ENCODE data around the gene UNC5B.

The UNC5B gene

DNA sequence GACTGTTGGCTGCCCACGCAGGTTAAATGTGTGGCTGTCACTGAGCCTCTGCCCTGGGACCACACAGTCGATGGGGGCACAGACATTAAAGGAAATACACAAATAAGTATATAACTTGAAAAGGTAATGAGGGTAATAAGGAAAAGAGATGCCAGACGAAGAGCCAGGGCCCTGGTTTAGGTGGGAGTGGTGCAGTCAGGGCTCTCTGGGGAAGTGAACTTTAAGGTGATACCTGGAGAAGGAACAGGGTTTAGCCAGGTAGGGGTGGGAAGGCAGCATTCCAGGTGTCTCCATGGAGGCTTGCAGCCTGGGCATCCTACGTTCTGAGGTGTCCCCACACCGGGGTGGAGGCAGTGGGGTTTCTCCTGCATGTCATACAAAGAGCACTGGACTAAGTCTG lies 50.4 kb downstream of the UNC5B start:
- DNase-seq (ENCODE audit: insufficient read length, low spot score) (no peak), FAIRE-seq (no peak)
- no peak for TF ChIP-seq TAF1 (IDR thresholded peaks at IDR 0.05; ENCODE audit: low read depth, low read length)
- no peak for TF ChIP-seq SPI1 (IDR thresholded peaks at IDR 0.05; ENCODE audit: low read depth, low read length)
- no peak for TF ChIP-seq POLR2A (IDR thresholded peaks at IDR 0.05; ENCODE audit: low read depth, low read length)
- TF ChIP-seq PAX5 (IDR thresholded peaks at IDR 0.05; ENCODE audit: insufficient read depth, low read length, severe bottlenecking) = no peak
- TF ChIP-seq POLR2AphosphoS5 (IDR thresholded peaks at IDR 0.05; ENCODE audit: low read depth, low read length) = no peak
- TF ChIP-seq POU2F2 (IDR thresholded peaks at IDR 0.05; ENCODE audit: low read depth, low read length) = no peak

DNA sequence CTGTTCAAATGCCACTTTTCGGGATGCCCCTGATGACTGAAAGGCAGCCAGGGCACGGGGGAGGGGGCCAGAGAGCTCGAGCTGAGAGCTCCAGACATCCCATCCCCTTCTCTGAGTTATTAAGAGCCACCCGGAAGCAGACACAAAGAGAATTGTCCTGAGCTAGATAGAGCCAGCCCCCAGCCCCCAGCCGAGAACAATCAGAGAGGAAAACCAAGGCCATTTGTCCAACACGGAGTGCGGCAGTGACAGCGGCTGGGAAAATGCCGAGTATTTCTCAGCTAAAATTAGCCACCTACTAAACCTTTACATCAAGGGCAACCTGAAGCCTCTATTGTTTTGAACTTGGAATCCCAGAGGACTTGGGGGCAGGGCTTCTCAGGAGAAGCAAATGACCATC lies 51.0 kb downstream of the UNC5B start:
- FAIRE-seq = no peak
- no peak for TF ChIP-seq TAF1 (IDR thresholded peaks at IDR 0.05; ENCODE audit: low read depth, low read length)
- no peak for TF ChIP-seq SPI1 (IDR thresholded peaks at IDR 0.05; ENCODE audit: low read depth, low read length)
- no peak for TF ChIP-seq POU2F2 (IDR thresholded peaks at IDR 0.05; ENCODE audit: low read depth, low read length)
- no peak for TF ChIP-seq PAX5 (IDR thresholded peaks at IDR 0.05; ENCODE audit: insufficient read depth, low read length, severe bottlenecking)
- TF ChIP-seq POLR2AphosphoS5 (IDR thresholded peaks at IDR 0.05; ENCODE audit: low read depth, low read length) = no peak
- TF ChIP-seq POLR2A (IDR thresholded peaks at IDR 0.05; ENCODE audit: low read depth, low read length) = no peak
- no peak for DNase-seq (ENCODE audit: insufficient read length, low spot score)

DNA sequence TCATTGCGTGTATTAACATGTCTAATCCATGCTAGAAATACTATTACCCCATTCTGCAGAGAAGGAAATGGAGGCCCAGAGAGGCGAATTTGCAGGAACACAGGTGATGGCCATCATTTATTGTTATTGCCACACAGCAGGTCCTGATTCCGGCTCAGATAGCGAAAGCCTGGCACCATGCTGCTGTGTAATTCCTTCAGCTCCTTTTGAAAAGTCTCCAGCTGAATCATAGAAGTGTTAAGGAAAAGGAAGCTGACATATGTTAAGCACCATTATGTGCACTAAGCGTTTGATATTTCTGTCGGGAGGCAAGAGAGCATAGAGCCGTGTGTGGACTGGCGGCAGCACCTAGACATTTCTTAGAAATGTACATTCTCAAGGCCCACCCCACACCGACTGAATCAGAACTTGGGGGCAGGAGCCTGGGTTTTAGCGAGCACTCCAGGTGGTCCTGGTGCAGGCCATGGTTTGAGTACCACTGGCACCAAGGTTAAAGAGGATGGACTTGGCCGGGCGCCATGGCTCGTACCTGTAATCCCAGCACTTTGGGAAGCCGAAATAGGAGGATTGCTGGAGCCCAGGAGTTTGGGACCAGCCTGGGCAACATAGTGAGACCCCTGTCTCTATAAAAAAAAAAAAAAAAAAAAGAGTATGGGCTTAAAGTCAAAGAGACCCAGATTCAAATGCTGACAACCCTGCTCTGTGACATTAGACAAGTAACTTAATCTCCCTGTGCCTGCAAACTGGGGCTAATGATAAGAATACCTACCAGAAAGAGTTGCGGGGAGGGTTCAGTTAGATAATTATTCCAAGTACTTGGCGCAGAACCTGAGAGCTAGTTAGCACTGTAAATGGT lies 52.2 kb downstream of the UNC5B start:
- DNase-seq (ENCODE audit: insufficient read length, low spot score) (no peak), FAIRE-seq (no peak)
- no peak for TF ChIP-seq SPI1 (IDR thresholded peaks at IDR 0.05; ENCODE audit: low read depth, low read length)
- TF ChIP-seq POLR2A (IDR thresholded peaks at IDR 0.05; ENCODE audit: low read depth, low read length) = no peak
- no peak for TF ChIP-seq POU2F2 (IDR thresholded peaks at IDR 0.05; ENCODE audit: low read depth, low read length)
- no peak for TF ChIP-seq TAF1 (IDR thresholded peaks at IDR 0.05; ENCODE audit: low read depth, low read length)
- TF ChIP-seq PAX5 (IDR thresholded peaks at IDR 0.05; ENCODE audit: insufficient read depth, low read length, severe bottlenecking) = no peak
- TF ChIP-seq POLR2AphosphoS5 (IDR thresholded peaks at IDR 0.05; ENCODE audit: low read depth, low read length) = no peak

DNA sequence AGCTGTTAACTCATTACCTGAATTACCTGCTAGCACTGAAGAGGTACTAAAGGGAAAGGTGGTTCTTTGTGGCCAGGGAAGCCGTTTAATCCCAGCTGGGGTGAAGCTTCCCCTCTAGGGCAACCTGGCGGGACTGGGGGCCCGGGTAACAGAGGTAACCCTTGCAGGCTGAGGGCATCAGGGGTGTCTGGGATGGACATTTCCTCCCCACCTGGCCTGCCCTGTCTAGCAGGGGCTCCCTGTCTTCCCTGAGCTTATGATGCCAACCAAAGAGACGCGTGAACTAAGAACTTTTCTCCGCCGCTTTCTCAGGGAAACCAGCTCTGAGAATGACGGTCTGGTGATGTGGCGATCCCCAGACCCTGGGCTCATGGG lies 52.8 kb downstream of the UNC5B start:
- FAIRE-seq (no peak), DNase-seq (ENCODE audit: insufficient read length, low spot score) (no peak)
- TF ChIP-seq SPI1 (IDR thresholded peaks at IDR 0.05; ENCODE audit: low read depth, low read length) = no peak
- no peak for TF ChIP-seq POLR2A (IDR thresholded peaks at IDR 0.05; ENCODE audit: low read depth, low read length)
- no peak for TF ChIP-seq PAX5 (IDR thresholded peaks at IDR 0.05; ENCODE audit: insufficient read depth, low read length, severe bottlenecking)

- no peak for DNase-seq (ENCODE audit: insufficient read length, low spot score)
Observed at GRCh38 chr10:71265618-71266146, 53.3 kb downstream of the UNC5B start.

GRCh38 chr10:71266147-71266917 lies 54.0 kb downstream of the UNC5B start:
- TF ChIP-seq POLR2AphosphoS5 (IDR thresholded peaks at IDR 0.05; ENCODE audit: low read depth, low read length) (no peak), POU2F2 (IDR thresholded peaks at IDR 0.05; ENCODE audit: low read depth, low read length) (no peak), POLR2A (IDR thresholded peaks at IDR 0.05; ENCODE audit: low read depth, low read length) (no peak), SPI1 (IDR thresholded peaks at IDR 0.05; ENCODE audit: low read depth, low read length) (no peak), TAF1 (IDR thresholded peaks at IDR 0.05; ENCODE audit: low read depth, low read length) (no peak), PAX5 (IDR thresholded peaks at IDR 0.05; ENCODE audit: insufficient read depth, low read length, severe bottlenecking) (no peak)
- no peak for FAIRE-seq
- no peak for DNase-seq (ENCODE audit: insufficient read length, low spot score)

More at GRCh38 chr10:71265618-71266146, 53.3 kb downstream of the UNC5B start:
- FAIRE-seq = no peak
- no peak for TF ChIP-seq POLR2A (IDR thresholded peaks at IDR 0.05; ENCODE audit: low read depth, low read length)

- FAIRE-seq = no peak
- TF ChIP-seq POU2F2 (IDR thresholded peaks at IDR 0.05; ENCODE audit: low read depth, low read length) (no peak), POLR2A (IDR thresholded peaks at IDR 0.05; ENCODE audit: low read depth, low read length) (no peak)
- DNase-seq (ENCODE audit: insufficient read length, low spot score) = no peak
Observed at GRCh38 chr10:71266918-71267442, 54.6 kb downstream of the UNC5B start.

- no peak for TF ChIP-seq POLR2AphosphoS5 (IDR thresholded peaks at IDR 0.05; ENCODE audit: low read depth, low read length)
- FAIRE-seq = no peak
- DNase-seq (ENCODE audit: insufficient read length, low spot score) = no peak
Observed at GRCh38 chr10:71267508-71268240, 55.3 kb downstream of the UNC5B start.

- no peak for TF ChIP-seq POLR2AphosphoS5 (IDR thresholded peaks at IDR 0.05; ENCODE audit: low read depth, low read length)
- no peak for TF ChIP-seq TAF1 (IDR thresholded peaks at IDR 0.05; ENCODE audit: low read depth, low read length)
- no peak for TF ChIP-seq SPI1 (IDR thresholded peaks at IDR 0.05; ENCODE audit: low read depth, low read length)
- TF ChIP-seq POU2F2 (IDR thresholded peaks at IDR 0.05; ENCODE audit: low read depth, low read length) = no peak
- no peak for TF ChIP-seq POLR2A (IDR thresholded peaks at IDR 0.05; ENCODE audit: low read depth, low read length)
- TF ChIP-seq PAX5 (IDR thresholded peaks at IDR 0.05; ENCODE audit: insufficient read depth, low read length, severe bottlenecking) = no peak
- no peak for DNase-seq (ENCODE audit: insufficient read length, low spot score)
- FAIRE-seq = no peak
Observed at GRCh38 chr10:71268247-71268691, 55.9 kb downstream of the UNC5B start.
